H1 (cell line): ENCODE measurements around the gene ABCB10. TPM values are rescaled to one million over a fixed set of nuclear protein-coding genes. Genes with fewer than 3 reads are reported as not detected.

Source experiments
- CHD1 ChIP-seq: IDR thresholded peaks from 2 replicates; pipeline ENCODE4 v1.6.1; 2012; ENCODE audit warnings: low read depth, low read length, improper control_type of control experiment
- CHD2 ChIP-seq: IDR thresholded peaks from 2 replicates; pipeline ENCODE4 v1.6.1; 2012; ENCODE audit warnings: low read length, improper control_type of control experiment
- SUZ12 ChIP-seq: fragments of 200-600 bp; sonication (generic); IDR thresholded peaks from 2 replicates; pipeline ENCODE4 v1.6.1; 2012; ENCODE audit warnings: mild to moderate bottlenecking, inconsistent platforms, low read length, moderate library complexity, mixed read lengths
- YY1 ChIP-seq: IDR thresholded peaks from 2 replicates; pipeline ENCODE4 v1.6.1; 2011; ENCODE audit warnings: low read depth, mild to moderate bottlenecking, low read length
- polyA plus RNA-seq, 7 experiments: library from polyadenylated mRNA; depleted of rRNA in 3 of 7; stranded (reverse) in 5 of 7; unstranded in 2 of 7; fragments of >200 nt in 5 of 7; fragments of 200-250 nt in 2 of 7; gene quantifications; 1 replicate in 5 of 7; 2 replicates in 1 of 7; 4 replicates in 1 of 7; pipeline versions ENCODE4 v1.2.1 to v1.2.3, GENCODE V29; 2011 to 2013; ENCODE audit warnings: missing spikeins in 2 of 7, mixed read lengths in 2 of 7
- total RNA-seq: library from RNA; stranded (reverse); fragmentation: NEBNext Ultra II Directional; extraction: Animal tissue kit (Norgen Biotek cat#: 25700); gene quantifications from 2 replicates; pipeline ENCODE4 v1.2.1, GENCODE V29; 2021
- TF ChIP-seq, protein P1 (sequence below): fragments of 300-600 bp; sonication (generic); IDR thresholded peaks from 2 replicates; pipeline ENCODE4 v1.7.1; 2012; ENCODE audit warnings: low read length, moderate library complexity, mild to moderate bottlenecking, inconsistent platforms; ENCODE audit not compliant: insufficient replicate concordance

ABCB10 gene
- total and polyA plus RNA-seq, 2 of the 8 experiments (the other 6 are each of a cell fraction or from before 2014, with no cell fraction given), result 3.6 to 11.9 TPM

DNA sequence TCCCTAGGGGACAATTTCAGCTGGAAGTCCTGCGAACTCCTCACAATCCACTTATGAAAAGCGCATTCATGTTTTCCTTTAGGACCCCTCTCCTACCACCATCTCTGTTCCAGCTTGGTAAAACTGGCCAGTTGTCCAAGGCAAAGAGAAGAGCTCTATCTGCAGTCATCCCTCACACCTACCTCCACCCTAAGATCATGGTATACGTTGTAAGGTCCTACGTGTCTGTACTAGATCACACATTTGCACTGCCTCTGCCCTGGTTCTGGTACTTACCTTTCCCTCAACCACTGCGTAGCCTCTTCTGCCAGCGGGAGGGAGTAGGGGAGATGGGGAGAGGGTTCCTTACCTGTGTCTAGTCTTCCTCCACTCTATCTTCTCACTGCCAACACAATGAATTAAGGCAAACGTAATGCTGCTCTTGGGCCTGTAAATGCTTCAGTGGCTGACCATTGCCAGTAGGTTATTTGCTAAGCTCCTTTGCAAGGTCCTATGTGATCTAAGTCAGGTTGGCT, 49.6 kb downstream of the ABCB10 start (continued):
- TF ChIP-seq, protein P1, sequence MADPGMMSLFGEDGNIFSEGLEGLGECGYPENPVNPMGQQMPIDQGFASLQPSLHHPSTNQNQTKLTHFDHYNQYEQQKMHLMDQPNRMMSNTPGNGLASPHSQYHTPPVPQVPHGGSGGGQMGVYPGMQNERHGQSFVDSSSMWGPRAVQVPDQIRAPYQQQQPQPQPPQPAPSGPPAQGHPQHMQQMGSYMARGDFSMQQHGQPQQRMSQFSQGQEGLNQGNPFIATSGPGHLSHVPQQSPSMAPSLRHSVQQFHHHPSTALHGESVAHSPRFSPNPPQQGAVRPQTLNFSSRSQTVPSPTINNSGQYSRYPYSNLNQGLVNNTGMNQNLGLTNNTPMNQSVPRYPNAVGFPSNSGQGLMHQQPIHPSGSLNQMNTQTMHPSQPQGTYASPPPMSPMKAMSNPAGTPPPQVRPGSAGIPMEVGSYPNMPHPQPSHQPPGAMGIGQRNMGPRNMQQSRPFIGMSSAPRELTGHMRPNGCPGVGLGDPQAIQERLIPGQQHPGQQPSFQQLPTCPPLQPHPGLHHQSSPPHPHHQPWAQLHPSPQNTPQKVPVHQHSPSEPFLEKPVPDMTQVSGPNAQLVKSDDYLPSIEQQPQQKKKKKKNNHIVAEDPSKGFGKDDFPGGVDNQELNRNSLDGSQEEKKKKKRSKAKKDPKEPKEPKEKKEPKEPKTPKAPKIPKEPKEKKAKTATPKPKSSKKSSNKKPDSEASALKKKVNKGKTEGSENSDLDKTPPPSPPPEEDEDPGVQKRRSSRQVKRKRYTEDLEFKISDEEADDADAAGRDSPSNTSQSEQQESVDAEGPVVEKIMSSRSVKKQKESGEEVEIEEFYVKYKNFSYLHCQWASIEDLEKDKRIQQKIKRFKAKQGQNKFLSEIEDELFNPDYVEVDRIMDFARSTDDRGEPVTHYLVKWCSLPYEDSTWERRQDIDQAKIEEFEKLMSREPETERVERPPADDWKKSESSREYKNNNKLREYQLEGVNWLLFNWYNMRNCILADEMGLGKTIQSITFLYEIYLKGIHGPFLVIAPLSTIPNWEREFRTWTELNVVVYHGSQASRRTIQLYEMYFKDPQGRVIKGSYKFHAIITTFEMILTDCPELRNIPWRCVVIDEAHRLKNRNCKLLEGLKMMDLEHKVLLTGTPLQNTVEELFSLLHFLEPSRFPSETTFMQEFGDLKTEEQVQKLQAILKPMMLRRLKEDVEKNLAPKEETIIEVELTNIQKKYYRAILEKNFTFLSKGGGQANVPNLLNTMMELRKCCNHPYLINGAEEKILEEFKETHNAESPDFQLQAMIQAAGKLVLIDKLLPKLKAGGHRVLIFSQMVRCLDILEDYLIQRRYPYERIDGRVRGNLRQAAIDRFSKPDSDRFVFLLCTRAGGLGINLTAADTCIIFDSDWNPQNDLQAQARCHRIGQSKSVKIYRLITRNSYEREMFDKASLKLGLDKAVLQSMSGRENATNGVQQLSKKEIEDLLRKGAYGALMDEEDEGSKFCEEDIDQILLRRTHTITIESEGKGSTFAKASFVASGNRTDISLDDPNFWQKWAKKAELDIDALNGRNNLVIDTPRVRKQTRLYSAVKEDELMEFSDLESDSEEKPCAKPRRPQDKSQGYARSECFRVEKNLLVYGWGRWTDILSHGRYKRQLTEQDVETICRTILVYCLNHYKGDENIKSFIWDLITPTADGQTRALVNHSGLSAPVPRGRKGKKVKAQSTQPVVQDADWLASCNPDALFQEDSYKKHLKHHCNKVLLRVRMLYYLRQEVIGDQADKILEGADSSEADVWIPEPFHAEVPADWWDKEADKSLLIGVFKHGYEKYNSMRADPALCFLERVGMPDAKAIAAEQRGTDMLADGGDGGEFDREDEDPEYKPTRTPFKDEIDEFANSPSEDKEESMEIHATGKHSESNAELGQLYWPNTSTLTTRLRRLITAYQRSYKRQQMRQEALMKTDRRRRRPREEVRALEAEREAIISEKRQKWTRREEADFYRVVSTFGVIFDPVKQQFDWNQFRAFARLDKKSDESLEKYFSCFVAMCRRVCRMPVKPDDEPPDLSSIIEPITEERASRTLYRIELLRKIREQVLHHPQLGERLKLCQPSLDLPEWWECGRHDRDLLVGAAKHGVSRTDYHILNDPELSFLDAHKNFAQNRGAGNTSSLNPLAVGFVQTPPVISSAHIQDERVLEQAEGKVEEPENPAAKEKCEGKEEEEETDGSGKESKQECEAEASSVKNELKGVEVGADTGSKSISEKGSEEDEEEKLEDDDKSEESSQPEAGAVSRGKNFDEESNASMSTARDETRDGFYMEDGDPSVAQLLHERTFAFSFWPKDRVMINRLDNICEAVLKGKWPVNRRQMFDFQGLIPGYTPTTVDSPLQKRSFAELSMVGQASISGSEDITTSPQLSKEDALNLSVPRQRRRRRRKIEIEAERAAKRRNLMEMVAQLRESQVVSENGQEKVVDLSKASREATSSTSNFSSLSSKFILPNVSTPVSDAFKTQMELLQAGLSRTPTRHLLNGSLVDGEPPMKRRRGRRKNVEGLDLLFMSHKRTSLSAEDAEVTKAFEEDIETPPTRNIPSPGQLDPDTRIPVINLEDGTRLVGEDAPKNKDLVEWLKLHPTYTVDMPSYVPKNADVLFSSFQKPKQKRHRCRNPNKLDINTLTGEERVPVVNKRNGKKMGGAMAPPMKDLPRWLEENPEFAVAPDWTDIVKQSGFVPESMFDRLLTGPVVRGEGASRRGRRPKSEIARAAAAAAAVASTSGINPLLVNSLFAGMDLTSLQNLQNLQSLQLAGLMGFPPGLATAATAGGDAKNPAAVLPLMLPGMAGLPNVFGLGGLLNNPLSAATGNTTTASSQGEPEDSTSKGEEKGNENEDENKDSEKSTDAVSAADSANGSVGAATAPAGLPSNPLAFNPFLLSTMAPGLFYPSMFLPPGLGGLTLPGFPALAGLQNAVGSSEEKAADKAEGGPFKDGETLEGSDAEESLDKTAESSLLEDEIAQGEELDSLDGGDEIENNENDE, result no peak
- TF ChIP-seq CHD1, result no peak
- TF ChIP-seq YY1, result no peak
- TF ChIP-seq CHD2, result no peak
- TF ChIP-seq SUZ12, result no peak
